T follicular helper cell (primary cell): ENCODE measurements around the gene PRSS33.

Experiments
- DNase-seq: peaks from one replicate; pipeline ENCODE4 v3.0.0-alpha.2; 2020; ENCODE audit warnings: low read depth

The PRSS33 gene

GRCh38 chr16:2799205-2799858 lies 12.0 kb upstream of the PRSS33 start:
- no peak for DNase-seq

GRCh38 chr16:2798723-2799204 lies 11.4 kb upstream of the PRSS33 start:
- no peak for DNase-seq

GRCh38 chr16:2795395-2796143 lies 8.2 kb upstream of the PRSS33 start:
- DNase-seq: no peak

- no peak for DNase-seq
These were observed 5.6 kb upstream of the PRSS33 start for GRCh38 chr16:2792940-2793339.

GRCh38 chr16:2791174-2791573 lies 3.8 kb upstream of the PRSS33 start:
- DNase-seq: no peak

- DNase-seq: no peak
These were observed 3.3 kb upstream of the PRSS33 start for GRCh38 chr16:2790631-2791030.

GRCh38 chr16:2787961-2788360 lies 601 bp upstream of the PRSS33 start:
- DNase-seq: no peak

GRCh38 chr16:2786826-2787151 lies 571 bp downstream of the PRSS33 start:
- no peak for DNase-seq

GRCh38 chr16:2786061-2786825 lies 1.1 kb downstream of the PRSS33 start:
- DNase-seq: no peak

GRCh38 chr16:2785101-2785991 lies 2.0 kb downstream of the PRSS33 start:
- no peak for DNase-seq

- DNase-seq: no peak
These were observed 2.8 kb downstream of the PRSS33 start for GRCh38 chr16:2784358-2785100.

GRCh38 chr16:2783581-2784357 lies 3.6 kb downstream of the PRSS33 start:
- no peak for DNase-seq

GRCh38 chr16:2782583-2783351 lies 4.6 kb downstream of the PRSS33 start:
- DNase-seq: no peak

- DNase-seq: no peak
These were observed 7.1 kb downstream of the PRSS33 start for GRCh38 chr16:2779978-2780898.

GRCh38 chr16:2779151-2779920 lies 8.0 kb downstream of the PRSS33 start:
- no peak for DNase-seq

GRCh38 chr16:2778630-2778958 lies 8.8 kb downstream of the PRSS33 start:
- no peak for DNase-seq

- DNase-seq: no peak
These were observed 9.3 kb downstream of the PRSS33 start for GRCh38 chr16:2777903-2778629.
